ENCODE results near the gene KCTD12.

KCTD12 gene

GRCh38 chr13:76886292-76887075, at the start of gene KCTD12:
TSS of gene KCTD12 (minus strand) at chr13:76886405. CDS start at chr13:76886148, 257 bp downstream.
- TF ChIP-seq CTCF (conservative IDR thresholded peaks at IDR 0.05) (peak; percentile 23; the same call in 1 of the 2 replicates), ZFX (IDR thresholded peaks at IDR 0.05) (no peak)
- no peak within 1 kb of the TSS; the same call in 1 of the 2 replicates for H3K27ac ChIP-seq

DNA sequence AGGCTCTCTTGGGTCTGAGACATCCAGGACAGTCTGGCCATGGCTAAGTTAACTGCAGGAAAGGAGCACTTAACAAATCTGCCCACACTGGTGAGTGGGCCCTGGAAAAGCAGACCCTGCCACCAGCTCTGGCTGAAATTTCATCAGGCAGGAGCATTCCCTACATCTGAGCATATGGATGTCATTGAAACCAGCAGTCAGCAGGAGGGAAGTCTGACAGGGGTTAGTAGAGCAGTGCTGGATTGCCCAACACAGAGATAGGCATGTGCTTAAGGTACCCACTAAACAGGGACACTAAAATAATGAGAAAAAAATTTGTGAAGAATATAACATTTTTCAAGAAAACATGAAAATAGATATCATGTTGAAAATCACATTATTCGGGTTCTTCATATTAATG, 48.5 kb upstream of the KCTD12 start:
- no peak for TF ChIP-seq ZFX (IDR thresholded peaks at IDR 0.05)
- TF ChIP-seq CTCF (conservative IDR thresholded peaks at IDR 0.05): no peak

GRCh38 chr13:76932076-76932475, 45.9 kb upstream of the KCTD12 start:
- no peak for TF ChIP-seq CTCF (conservative IDR thresholded peaks at IDR 0.05)
- no peak for TF ChIP-seq ZFX (IDR thresholded peaks at IDR 0.05)
- H3K27ac ChIP-seq: no peak overlapping the region

More for the DNA sequence above, 48.5 kb upstream of the KCTD12 start:
- H3K27ac ChIP-seq: no peak overlapping the region

GRCh38 chr13:76929851-76930374, 43.7 kb upstream of the KCTD12 start:
- TF ChIP-seq CTCF (conservative IDR thresholded peaks at IDR 0.05) (no peak), ZFX (IDR thresholded peaks at IDR 0.05) (no peak)
- no peak overlapping the region for H3K27ac ChIP-seq

GRCh38 chr13:76929320-76929719, 43.1 kb upstream of the KCTD12 start:
- TF ChIP-seq ZFX (IDR thresholded peaks at IDR 0.05) (no peak), CTCF (conservative IDR thresholded peaks at IDR 0.05) (no peak)
- H3K27ac ChIP-seq: no peak overlapping the region

GRCh38 chr13:76928456-76928855, 42.3 kb upstream of the KCTD12 start:
- H3K27ac ChIP-seq: no peak overlapping the region
- no peak for TF ChIP-seq CTCF (conservative IDR thresholded peaks at IDR 0.05)
- TF ChIP-seq ZFX (IDR thresholded peaks at IDR 0.05): no peak

DNA sequence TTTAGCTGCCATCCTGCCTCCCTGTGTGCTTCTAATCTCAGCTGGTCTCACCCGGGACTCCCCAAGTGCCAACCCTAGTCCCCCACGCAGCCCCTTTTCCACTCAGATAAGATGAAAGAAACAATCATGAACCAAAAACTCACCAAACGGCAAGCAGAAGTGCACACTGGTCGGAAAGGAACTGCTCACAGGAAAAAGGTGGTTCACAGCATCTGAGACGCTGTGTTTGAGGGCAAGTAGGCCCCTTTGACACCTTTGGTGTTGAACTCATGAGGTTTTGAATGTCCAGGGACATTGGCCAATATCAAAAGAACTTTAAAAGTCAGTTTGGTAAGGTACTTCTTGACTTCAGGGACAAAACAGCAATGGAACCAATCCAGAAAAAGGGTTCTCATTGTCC, 41.8 kb upstream of the KCTD12 start:
- no peak overlapping the region for H3K27ac ChIP-seq
- TF ChIP-seq CTCF (conservative IDR thresholded peaks at IDR 0.05) (no peak), ZFX (IDR thresholded peaks at IDR 0.05) (no peak)
